GM19240 (cell line): ENCODE measurements around the gene PPCDC.

ENCODE experiments used
- DNase-seq: peaks from one replicate; pipeline ENCODE4 v3.0.0; 2011; ENCODE audit warnings: low spot score; ENCODE audit not compliant: insufficient read length

The PPCDC gene

GRCh38 chr15:75008629-75009326, 14.6 kb upstream of the PPCDC start:
- DNase-seq = no peak

DNA sequence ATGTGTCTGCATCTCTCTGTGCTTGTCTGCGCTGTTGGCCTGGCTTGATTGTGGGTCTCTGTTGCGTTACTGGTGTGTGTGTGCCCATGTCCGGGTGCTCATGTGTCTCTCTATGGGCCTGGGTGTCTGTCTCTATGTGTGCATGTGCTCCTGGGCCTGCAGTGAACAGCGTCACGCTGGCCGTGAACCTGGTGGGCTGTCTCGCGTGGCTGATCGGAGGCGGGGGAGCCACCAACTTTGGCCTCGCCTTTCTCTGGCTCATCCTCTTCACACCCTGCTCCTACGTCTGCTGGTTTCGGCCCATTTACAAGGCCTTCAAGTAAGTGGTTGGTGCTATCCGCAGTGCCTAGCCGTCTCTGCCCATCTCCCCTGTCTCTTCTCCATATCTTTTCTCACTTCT, 7.0 kb upstream of the PPCDC start:
- DNase-seq = no peak

DNA sequence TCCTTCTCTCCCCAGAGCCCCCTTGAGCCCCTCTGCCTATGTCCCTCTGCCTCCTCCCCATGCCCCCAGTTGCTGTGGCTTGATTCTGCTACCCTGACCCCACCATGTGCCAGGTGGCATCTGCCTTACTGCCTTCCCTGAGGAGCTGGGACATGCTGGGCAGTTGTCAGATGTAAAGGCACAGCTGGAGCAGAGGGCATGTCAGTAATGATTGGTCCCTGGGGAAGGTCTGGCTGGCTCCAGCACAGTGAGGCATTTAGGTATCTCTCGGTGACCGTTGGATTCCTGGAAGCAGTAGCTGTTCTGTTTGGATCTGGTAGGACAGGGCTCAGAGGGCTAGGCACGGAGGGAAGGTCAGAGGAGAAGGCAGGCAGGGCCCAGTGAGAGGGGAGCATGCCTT, 3.5 kb upstream of the PPCDC start:
- DNase-seq = no peak

GRCh38 chr15:75021341-75021740, 2.0 kb upstream of the PPCDC start:
- DNase-seq = no peak

DNA sequence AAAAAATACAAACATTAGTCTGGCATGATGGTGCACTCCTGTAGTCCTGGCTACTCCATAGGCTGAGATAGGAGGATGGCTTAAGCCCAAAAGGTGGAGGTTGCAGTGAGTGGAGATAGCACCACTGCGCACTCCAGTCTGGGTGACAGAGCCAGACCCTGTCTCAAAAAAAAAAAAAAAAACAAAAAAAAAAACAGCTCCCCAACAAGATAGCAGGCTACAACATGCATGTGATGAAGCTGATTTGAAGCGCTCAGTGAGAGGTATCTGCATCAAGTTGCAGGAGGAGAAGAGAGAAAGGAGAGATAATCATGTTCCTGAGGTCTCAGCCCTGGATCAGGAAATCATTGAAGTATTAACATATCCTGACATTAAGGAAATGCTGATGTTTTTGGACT, 608 bp upstream of the PPCDC start:
- DNase-seq = no peak

DNA sequence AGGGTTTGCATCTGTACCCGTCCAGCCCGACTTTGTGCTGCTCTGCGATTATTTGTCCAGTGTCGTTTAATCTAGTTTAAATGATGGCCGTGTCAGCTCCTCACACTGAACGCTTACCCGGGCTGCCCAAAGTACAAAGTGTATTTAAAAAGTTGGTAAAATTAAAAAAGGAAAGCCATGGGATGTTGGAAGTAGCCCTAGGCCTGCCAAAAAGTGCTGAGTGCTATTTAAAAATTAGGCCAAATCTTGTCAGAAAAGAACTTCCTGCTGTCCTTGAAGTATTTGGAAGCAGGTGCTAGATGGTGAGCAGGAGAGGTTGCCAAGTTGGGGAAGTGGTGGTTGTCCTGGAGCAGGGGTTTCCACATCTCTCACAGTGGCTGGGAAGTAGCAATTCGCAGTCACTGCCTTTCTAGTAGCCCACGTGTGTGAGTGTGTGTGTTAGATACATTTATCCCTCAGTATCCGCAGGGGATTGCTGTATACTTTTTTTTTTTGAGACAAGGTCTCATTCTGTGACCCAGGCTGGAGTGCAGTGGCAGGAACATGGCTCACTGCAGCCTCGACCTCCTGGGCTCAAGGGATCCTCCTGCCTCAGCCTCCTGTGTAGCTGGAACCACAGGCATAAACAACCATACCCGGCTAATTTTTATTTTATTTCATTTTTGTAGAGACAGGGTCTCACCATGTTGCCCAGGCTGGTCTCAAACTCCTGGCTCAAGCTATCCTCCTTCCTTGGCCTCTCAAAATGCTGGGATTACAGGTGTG, 664 bp downstream of the PPCDC start:
- no peak for DNase-seq

DNA sequence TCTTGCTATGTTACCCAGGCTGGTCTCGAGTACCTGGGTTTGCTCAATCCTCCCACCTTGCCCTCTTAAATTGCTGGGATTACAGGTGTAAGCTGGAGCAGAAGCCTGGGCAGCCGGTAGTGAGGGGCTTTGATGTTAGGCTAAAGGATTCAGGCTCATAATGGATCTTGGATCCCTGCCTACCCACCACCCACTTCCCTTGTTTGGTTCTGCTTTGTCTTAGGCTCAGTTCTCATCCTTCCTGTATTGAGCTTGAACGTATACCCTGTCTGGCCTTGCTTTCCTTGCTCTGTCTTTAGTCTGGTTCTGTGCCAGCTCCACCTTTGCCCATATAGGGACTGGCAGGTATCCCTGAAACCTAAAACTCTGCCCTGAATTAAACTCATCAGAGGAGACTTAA, 1.7 kb downstream of the PPCDC start:
- no peak for DNase-seq

GRCh38 chr15:75025548-75026260, 2.3 kb downstream of the PPCDC start:
- DNase-seq = no peak

GRCh38 chr15:75027551-75027950, 4.2 kb downstream of the PPCDC start:
- DNase-seq = no peak

DNA sequence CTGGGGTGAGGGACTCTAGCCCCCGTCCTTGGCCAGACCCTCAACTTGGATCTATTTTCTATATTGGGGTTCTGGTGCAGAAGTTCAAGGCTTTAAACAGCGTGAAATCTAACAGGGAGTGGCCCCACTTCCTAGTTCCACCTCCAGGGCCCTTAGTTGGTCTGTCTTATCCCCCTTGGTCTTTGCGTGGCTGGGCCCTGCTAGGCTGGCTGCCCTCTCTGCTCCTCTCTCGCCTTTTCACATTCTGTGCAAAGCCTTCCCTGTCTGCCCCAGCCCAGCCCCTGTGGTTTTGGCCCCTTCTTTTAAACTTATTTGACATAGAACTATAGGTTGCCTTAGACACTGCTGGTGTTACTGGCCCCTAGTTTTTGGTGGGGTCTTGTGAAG, 5.6 kb downstream of the PPCDC start:
- no peak for DNase-seq

DNA sequence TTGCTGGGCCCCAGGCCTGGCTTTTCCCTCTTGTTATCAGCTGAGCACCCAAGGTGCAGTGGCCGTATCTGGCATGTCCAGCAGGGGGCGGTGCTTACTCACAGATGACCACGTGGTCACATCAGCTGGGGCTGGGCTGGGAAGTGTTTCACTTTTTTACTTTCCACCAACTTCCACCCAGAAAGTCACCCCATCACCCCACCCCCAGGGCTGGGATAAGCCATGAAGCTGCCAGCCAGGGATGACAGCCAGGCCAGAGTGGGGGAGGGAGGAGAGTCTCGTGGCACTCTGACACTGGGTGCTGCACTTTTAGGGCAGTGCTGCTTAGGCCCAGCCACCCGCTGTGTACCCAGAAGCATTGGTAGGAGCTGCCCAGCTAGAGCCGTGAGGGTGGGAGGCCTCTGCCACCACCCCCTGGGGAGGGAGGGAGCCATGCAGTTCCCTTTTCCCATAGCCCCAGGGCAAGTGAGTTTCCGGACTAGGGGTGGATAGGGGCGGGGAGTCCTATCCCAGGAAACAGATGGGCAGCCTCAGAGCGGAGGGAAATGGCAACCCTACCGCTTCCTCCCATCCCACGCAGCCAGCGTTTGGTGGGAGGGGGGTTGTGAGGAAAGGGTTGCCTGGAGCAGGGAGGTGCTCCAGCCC, 6.1 kb downstream of the PPCDC start:
- no peak for DNase-seq

GRCh38 chr15:75030023-75030413, 6.6 kb downstream of the PPCDC start:
- DNase-seq = no peak

DNA sequence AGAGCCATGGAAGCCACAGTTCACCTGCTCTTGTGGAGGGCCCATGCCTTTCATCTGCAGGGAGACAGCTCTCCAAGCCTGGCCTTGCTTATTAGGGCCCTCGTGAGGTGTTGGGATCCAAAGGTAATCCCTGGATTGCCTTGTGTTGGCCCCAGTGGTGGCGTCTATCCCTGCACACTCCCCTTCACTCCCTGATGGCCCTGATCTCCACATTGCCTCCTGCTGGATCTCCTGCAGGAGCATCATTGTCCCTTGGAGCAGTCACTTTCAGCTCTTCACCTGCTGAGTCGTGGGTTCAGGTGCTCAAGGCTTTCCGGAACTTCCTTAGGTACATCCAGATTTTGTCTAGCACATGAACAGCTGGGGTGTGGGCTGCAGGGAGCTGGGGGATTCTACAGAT, 7.0 kb downstream of the PPCDC start:
- no peak for DNase-seq

GRCh38 chr15:75031848-75032247, 8.5 kb downstream of the PPCDC start:
- no peak for DNase-seq

DNA sequence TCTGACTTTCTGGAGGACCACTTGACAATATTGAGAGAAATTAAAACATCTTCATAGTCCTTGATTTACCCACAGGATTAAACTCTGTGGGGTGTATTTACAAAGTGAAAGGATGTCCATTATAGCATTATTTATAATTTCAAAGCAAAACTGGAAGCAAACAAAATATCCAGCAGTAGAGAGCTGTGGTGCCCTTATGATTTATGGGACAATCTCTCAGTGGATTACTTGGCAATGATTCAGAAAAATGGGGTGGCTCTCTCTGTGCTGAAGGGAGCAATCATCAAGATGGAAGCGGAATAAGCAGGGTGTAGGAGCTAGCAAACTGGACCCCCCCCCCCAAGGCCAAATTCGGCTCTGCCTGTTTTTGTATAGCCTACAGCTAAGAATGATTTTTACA, 9.0 kb downstream of the PPCDC start:
- DNase-seq = no peak

- DNase-seq = no peak
Measured at GRCh38 chr15:75033809-75034208, 10.4 kb downstream of the PPCDC start.

DNA sequence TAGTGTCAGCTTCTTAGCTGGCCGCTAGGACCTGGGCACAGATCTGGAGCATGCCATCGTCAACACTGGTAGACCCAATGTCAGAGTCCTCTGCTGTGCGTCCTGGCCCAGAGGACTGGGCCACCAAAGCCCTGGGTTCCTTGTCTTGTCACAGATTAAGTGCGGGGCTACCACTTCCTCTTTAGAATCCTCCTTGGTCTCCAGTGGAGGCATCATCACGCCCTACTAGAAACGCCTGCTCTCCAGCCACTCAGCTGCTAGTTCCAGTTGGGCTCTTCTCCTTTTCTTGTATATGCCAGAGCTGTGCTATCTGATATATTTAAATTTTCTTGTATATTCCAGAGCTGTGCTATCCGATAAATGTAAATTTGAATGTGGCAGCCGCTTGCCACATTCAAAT, 11.2 kb downstream of the PPCDC start:
- no peak for DNase-seq

- DNase-seq = no peak
Measured at GRCh38 chr15:75036212-75036616, 12.8 kb downstream of the PPCDC start.

DNA sequence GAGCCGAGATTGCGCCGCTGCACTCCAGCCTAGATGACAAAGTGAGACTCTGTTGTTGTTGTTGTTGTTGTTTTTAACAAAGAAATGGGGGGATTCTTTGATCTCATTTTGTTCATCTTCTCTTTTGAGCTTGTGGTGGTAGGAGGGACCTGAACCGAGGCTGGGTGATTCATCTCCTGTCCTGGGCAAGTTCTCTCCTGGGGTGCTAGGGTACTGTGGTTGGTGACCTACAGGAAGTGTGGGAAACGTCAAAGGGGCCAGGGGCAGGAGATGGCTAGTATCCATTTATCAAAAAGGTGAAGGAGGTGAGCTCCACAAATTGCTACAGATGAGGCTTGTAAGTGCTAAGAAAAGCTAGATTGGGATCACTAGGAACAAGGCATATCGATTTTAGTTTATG, 14.3 kb downstream of the PPCDC start:
- DNase-seq = no peak

DNA sequence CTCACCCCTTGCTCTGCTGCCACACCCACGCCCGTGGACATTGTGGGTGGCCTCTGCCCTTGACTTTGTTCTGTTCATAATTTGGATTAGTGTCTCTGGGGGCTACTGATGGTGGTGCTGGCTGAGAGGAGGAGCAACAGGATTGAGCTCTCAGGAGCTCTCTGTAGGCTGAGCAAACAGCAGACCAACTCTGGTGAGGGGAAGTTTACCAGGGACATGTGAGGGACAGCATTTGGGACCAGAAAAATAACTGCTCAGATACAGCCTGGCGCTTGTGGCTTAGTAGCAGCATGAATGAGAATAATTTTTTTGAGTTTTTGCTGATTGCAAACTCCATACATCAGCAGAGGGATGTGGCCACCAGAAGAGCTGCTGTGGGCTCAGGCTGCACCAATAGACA, 14.8 kb downstream of the PPCDC start:
- DNase-seq = no peak

DNA sequence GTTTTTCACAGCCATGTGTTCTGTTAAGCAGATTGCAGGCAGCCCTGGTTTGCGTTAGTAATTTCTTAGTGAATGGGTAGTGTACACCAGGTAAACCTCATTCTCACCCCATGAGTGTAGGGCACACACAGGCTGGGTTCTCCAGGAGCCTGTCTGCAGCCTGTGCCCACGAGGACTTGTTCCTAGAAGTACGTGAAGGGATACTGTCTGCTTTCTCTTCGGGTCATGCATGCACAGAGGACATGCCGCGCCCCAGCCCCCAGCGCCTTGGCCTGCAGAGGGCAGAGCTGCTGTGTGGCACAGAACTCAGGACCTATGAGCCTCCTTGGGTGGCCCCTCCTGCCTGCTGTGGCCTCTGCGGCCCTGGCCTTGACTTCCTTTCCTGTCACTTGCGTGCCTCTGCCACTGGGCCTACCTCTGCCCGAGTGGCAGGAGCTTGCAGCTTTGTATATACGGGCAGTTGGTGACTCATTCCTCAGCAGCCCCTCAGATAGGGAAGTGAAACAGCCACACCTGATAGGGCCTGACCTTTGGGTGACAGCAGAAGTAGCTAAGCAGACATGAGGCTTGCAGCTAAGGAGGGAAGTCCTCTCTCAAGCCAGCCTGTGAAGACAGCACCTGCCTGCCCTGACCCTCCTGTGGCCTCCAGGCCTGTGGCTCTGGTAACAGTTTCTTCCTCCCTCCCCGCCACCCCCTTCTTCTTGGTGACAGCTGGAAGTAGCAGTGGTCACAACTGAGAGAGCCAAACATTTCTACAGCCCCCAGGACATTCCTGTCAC, 19.5 kb downstream of the PPCDC start:
- DNase-seq = peak; percentile 75
